Neural cell (in vitro differentiated cells): ENCODE data around the gene URAD. TPM values are rescaled to one million over a fixed set of nuclear protein-coding genes. Genes with fewer than 3 reads are reported as not detected.

Experiments
- H2AFZ ChIP-seq: fragments of 200-600, 300-800 bp; sonication (generic), shearing (Covaris generic); 2 replicates; pipeline ENCODE4 v1.6.0; 2014; ENCODE audit warnings: low read depth, mild to moderate bottlenecking, antibody characterized with exemption, low read length, moderate library complexity
- H3F3A ChIP-seq: fragments of 200-600 bp; shearing (Covaris generic); 2 replicates; pipeline ENCODE4 v1.6.1; 2016; ENCODE audit warnings: mild to moderate bottlenecking, moderate library complexity, mixed read lengths, antibody characterized with exemption, low read length; ENCODE audit not compliant: insufficient read depth, poor library complexity, severe bottlenecking
- H3K27ac ChIP-seq: fragments of 200-600, 300-800 bp; sonication (generic), shearing (Covaris generic); 2 replicates; pipeline ENCODE4 v1.5.1; 2014; ENCODE audit warnings: mild to moderate bottlenecking, low read length, moderate library complexity
- H3K27me3 ChIP-seq: fragments of 300-800, 200-600 bp; sonication (generic), shearing (Covaris generic); 2 replicates; pipeline ENCODE4 v1.6.0; 2014; ENCODE audit warnings: mild to moderate bottlenecking, low read depth, low read length, moderate library complexity; ENCODE audit not compliant: insufficient read depth
- H3K36me3 ChIP-seq: fragments of 300-800, 200-600 bp; sonication (generic), shearing (Covaris generic); 2 replicates; pipeline ENCODE4 v1.5.1; 2014; ENCODE audit warnings: mild to moderate bottlenecking, antibody characterized with exemption, low read length, moderate library complexity; ENCODE audit not compliant: insufficient read depth
- H3K4me2 ChIP-seq: fragments of 300-800, 200-600 bp; sonication (generic), shearing (Covaris generic); 2 replicates; pipeline ENCODE4 v1.6.0; 2014; ENCODE audit warnings: mild to moderate bottlenecking, low read length
- H3K4me3 ChIP-seq: fragments of 300-800, 200-600 bp; sonication (generic), shearing (Covaris generic); 2 replicates; pipeline ENCODE4 v1.5.1; 2014; ENCODE audit warnings: mild to moderate bottlenecking, low read length, moderate library complexity
- H3K79me2 ChIP-seq: fragments of 200-600 bp; shearing (Covaris generic); replicated peaks from 2 replicates; pipeline ENCODE4 v1.6.0; 2014; ENCODE audit warnings: mild to moderate bottlenecking, low read length, moderate library complexity; ENCODE audit not compliant: insufficient read depth
- H3K9ac ChIP-seq: fragments of 300-800, 200-600 bp; sonication (generic), shearing (Covaris generic); 2 replicates; pipeline ENCODE4 v1.6.1; 2016; ENCODE audit warnings: mild to moderate bottlenecking, low read length, mixed read lengths
- H3K9me2 ChIP-seq: fragments of 200-600 bp; shearing (Covaris generic); 2 replicates; pipeline ENCODE4 v1.6.1; 2016; ENCODE audit warnings: mild to moderate bottlenecking, low read length, mixed read lengths; ENCODE audit not compliant: insufficient read depth
- H3K9me3 ChIP-seq: fragments of 200-600, 300-800 bp; sonication (generic), shearing (Covaris generic); 2 replicates; pipeline ENCODE4 v1.6.1; 2016; ENCODE audit warnings: mild to moderate bottlenecking, mixed run types, low read length, moderate library complexity, mixed read lengths
- H4K20me1 ChIP-seq: fragments of 200-600 bp; shearing (Covaris generic); 2 replicates; pipeline ENCODE4 v1.6.1; 2016; ENCODE audit warnings: mild to moderate bottlenecking, mixed run types; ENCODE audit not compliant: insufficient read depth
- EP300 ChIP-seq: fragments of 450-650 bp; conservative IDR thresholded peaks from 2 replicates; pipeline ENCODE4 v1.6.1; 2014; ENCODE audit warnings: antibody characterized with exemption, mild to moderate bottlenecking, moderate library complexity; ENCODE audit not compliant: poor library complexity, severe bottlenecking
- EZH2 ChIP-seq: fragments of 200-600, 300-800 bp; shearing (Covaris generic), sonication (generic); IDR thresholded peaks from 2 replicates; pipeline ENCODE4 v1.6.1; 2014; ENCODE audit warnings: antibody characterized with exemption, low read length, borderline replicate concordance, mild to moderate bottlenecking; ENCODE audit not compliant: insufficient read depth, poor library complexity, severe bottlenecking
- MXI1 ChIP-seq: fragments of 450-650 bp; conservative IDR thresholded peaks from 2 replicates; pipeline ENCODE4 v1.6.1; 2014; ENCODE audit warnings: antibody characterized with exemption, mild to moderate bottlenecking; ENCODE audit not compliant: poor library complexity, severe bottlenecking
- POLR2AphosphoS5 ChIP-seq: IDR thresholded peaks from 2 replicates; pipeline ENCODE4 v1.6.1; 2012
- RAD21 ChIP-seq: fragments of 450-650 bp; conservative IDR thresholded peaks from 2 replicates; pipeline ENCODE4 v1.6.1; 2014; ENCODE audit warnings: antibody characterized with exemption, mild to moderate bottlenecking, moderate library complexity
- SMC3 ChIP-seq: fragments of 450-650 bp; conservative IDR thresholded peaks from 2 replicates; pipeline ENCODE4 v1.6.1; 2014; ENCODE audit warnings: antibody characterized with exemption, mild to moderate bottlenecking, moderate library complexity; ENCODE audit not compliant: poor library complexity
- TAF1 ChIP-seq: IDR thresholded peaks from 2 replicates; pipeline ENCODE4 v1.6.1; 2012; ENCODE audit warnings: low read depth
- polyA plus RNA-seq: library from polyadenylated mRNA; depleted of rRNA; stranded (reverse); fragments of >200 nt; gene quantifications from 2 replicates; pipeline ENCODE4 v1.2.3, GENCODE V29; 2014
- TF ChIP-seq, protein P1 (sequence below): IDR thresholded peaks from 2 replicates; pipeline ENCODE4 v1.6.1; 2012; ENCODE audit warnings: borderline replicate concordance

URAD gene
- polyA plus RNA-seq, 1 donor from 2014 or later = not detected

DNA sequence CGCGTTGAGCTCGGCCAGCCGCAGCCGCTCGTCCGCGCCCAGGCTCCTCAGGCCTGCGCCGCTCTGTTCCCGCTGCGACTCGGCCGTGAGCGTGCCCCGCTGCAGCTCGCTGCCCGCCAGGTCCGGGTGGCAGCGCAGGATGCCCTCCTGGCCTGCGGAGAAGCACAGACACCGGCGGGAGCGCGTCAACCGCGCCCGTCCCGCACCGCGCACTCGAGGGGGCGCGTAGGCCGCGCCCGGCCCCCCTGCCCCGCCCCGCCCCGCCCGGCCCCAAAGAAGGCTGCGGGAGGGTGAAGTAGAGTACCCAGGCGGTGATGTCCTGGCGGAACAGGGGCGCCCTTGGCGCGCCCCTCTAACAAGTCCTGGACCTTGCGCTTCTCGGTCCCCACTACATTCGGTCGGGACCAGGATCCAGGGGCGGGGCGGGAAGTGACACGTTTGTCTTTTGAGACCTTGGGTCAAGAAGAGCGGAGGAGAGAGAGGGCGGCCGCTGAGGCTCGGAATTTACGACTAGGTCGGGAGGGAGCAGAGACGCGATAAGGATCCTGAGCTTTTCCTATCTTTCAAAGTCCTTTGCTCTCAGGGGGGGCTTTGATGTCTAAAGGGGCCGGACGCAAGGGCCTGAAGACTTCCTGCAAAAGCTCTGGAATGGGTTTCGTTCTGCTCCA lies 10.1 kb downstream of the URAD start:
- H3K36me3 ChIP-seq = no peaks in the 10 kb centered on the region
- no peak overlapping the region for H3K9ac ChIP-seq
- TF ChIP-seq EP300 = no peak
- TF ChIP-seq, protein P1, sequence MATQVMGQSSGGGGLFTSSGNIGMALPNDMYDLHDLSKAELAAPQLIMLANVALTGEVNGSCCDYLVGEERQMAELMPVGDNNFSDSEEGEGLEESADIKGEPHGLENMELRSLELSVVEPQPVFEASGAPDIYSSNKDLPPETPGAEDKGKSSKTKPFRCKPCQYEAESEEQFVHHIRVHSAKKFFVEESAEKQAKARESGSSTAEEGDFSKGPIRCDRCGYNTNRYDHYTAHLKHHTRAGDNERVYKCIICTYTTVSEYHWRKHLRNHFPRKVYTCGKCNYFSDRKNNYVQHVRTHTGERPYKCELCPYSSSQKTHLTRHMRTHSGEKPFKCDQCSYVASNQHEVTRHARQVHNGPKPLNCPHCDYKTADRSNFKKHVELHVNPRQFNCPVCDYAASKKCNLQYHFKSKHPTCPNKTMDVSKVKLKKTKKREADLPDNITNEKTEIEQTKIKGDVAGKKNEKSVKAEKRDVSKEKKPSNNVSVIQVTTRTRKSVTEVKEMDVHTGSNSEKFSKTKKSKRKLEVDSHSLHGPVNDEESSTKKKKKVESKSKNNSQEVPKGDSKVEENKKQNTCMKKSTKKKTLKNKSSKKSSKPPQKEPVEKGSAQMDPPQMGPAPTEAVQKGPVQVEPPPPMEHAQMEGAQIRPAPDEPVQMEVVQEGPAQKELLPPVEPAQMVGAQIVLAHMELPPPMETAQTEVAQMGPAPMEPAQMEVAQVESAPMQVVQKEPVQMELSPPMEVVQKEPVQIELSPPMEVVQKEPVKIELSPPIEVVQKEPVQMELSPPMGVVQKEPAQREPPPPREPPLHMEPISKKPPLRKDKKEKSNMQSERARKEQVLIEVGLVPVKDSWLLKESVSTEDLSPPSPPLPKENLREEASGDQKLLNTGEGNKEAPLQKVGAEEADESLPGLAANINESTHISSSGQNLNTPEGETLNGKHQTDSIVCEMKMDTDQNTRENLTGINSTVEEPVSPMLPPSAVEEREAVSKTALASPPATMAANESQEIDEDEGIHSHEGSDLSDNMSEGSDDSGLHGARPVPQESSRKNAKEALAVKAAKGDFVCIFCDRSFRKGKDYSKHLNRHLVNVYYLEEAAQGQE = no peak
- peak; percentile 14 for TF ChIP-seq EZH2
- TF ChIP-seq RAD21 = no peak
- TF ChIP-seq SMC3 = no peak
- TF ChIP-seq TAF1 = no peak
- no peak for TF ChIP-seq MXI1
- no peaks in the 10 kb centered on the region for H3K9me2 ChIP-seq
- H3K27ac ChIP-seq = no peak overlapping the region
- H3K9me3 ChIP-seq = no peaks in the 10 kb centered on the region
- H4K20me1 ChIP-seq = no peaks in the 10 kb centered on the region
- H3F3A ChIP-seq = no peaks in the 10 kb centered on the region
- peaks cover 100% of the 10 kb centered on the region for H3K27me3 ChIP-seq
- no peak overlapping the region for H3K4me2 ChIP-seq
- H3K79me2 ChIP-seq = no peaks in the 10 kb centered on the region
- H3K4me3 ChIP-seq = peak overlapping the region; percentile 55
- H2AFZ ChIP-seq = no peak overlapping the region

DNA sequence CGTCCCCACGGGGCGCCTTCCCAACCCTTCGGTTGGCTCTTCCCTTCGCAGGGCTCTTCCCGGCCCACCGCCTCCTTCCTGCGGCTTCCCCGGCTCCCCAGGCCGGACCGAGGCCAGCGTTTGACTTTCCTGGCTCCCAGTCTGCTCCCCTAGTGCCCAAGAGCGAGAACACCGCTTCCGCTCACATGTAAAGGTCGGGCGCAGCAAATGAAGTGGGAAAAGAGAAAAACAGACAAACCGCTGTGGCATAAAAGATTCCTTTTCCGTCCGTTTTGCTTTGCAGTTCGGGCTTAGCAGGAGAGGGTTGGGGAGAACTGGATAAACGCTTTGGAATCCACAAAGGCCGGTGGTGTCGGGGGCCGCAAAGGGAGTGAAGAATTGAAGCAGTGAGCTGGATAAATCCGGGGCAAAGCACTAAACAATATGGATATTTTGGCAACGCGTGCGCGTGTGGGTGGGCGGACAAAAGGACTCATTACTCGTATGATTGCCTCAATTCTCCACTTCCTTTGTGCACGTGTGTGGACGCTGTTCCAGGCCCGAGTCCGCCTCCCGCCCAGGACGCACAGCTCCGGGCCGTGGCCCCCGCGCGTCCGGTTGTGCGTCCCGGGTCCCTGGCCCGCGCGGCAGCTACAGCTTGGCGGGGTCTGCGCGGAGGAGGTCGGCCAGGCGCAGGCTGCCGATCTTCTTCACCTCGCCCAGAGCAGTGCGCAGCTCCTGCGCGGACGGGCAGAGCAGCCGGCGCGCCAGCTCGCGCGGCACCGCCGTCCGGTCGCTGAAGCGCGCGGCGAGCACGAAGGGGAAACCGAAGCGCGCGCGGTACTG lies 10.8 kb downstream of the URAD start:
- H3K27ac ChIP-seq = no peak overlapping the region
- H3K9me2 ChIP-seq = no peaks in the 10 kb centered on the region
- H3K36me3 ChIP-seq = no peaks in the 10 kb centered on the region
- H3K9ac ChIP-seq = no peak overlapping the region
- no peak overlapping the region for H2AFZ ChIP-seq
- no peaks in the 10 kb centered on the region for H3K79me2 ChIP-seq
- no peaks in the 10 kb centered on the region for H4K20me1 ChIP-seq
- H3K9me3 ChIP-seq = no peaks in the 10 kb centered on the region
- H3K4me3 ChIP-seq = peak overlapping the region; percentile 55
- peaks cover 100% of the 10 kb centered on the region for H3K27me3 ChIP-seq
- no peaks in the 10 kb centered on the region for H3F3A ChIP-seq
- no peak overlapping the region for H3K4me2 ChIP-seq
- TF ChIP-seq POLR2AphosphoS5 (no peak), EZH2 (peak; percentile 76)
